HG02840 (cell line): ENCODE data around the gene KLK10.

Experiments used
- ATAC-seq: cut with Tn5 transposase; IDR thresholded peaks from one replicate; pipeline ENCODE4 v1.9.1; 2021; ENCODE audit warnings: mild to moderate bottlenecking, moderate library complexity, moderate number of reproducible peaks; ENCODE audit not compliant: unreplicated experiment, low FRiP score

Gene KLK10

DNA sequence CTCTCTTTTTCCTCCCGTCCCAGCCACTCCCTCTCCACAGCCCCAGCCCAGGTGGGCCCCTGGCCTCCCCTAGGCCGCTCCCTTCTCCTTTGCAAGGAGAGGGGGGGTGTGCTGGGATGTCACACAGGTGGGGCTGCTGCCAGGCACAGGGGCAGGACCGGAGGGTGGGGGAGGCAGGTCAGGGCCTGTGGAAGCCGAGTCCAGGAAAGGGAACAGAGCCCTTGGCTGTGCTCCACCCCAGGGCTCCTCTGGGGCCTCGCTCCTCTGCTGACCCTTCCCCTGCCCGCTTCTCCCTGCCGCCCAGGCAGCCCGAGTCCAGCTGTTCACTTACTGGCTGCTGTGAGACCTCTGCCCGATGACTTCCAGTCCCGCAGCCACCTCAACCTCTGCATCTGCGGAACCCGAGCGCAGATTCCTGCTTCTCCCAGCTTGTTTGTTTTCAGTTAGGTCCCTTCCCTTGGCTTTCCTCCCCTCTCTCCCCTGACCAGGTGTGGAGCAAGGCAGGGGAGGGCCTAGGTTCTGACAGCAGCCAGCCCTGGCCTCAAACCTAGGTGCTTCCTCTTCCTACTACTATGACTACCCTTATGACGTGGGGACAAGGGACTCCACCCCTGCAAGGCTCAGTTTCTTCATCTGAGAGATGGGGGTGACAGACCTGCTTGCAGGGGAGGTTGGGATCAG is 7.8 kb upstream of the KLK10 start:
- no peak for ATAC-seq

DNA sequence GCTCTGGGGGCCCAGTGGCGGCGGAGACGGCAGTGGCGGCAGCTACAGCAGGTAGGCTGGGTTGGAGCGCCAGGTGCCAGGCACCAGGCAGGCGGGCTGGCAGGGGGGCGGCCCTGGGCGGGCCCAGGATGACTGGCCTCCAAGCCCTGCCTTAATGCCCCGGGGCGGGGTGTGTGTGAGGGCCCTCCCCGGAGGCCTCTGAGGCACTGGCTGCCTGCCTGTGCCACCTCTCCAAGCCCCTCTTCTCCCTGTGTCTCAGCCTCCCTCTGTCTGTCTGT is 7.0 kb upstream of the KLK10 start, which contains the start of gene KLK11:
KLK11 (minus strand) TSS at position 63 of the 278 bp plus-strand sequence. CDS start 985 bp downstream, outside the sequence.
- ATAC-seq, result no peak

DNA sequence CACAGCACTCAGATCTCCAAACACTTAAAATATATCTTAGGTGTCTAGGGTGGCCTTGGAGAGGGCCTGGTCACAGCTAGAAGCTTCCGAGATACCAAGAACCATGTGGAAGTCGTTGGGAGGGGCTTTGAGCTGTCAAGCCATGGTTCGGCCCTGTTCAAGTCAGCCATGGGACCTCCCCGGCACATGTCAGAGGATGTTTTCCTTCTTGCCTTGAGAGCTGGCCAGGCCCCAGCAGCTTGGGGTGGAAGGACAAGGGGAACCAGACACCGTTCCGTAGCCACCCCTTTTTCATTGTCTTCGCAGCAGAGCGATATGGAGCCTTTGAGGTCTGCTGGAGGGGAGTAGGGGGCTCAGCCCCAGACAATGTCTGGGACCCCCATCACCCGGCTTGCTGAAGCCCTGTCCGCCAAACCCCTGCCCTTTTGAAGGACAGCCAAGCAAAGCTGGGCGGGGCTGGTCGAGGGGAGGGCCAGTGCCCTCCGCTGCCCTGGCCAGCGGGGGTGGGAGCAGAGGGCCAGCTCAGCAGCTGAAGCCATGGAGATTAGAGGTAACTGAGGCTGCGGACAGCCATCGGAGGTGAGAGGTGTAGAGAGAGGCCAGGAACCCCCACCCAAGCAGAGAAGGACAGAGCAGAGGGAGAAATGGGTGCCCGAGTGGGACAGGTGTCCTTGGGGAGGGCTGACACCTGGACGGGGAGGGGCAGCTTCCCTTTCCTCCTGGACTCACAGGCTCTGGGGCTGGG is 6.5 kb upstream of the KLK10 start:
- no peak for ATAC-seq

DNA sequence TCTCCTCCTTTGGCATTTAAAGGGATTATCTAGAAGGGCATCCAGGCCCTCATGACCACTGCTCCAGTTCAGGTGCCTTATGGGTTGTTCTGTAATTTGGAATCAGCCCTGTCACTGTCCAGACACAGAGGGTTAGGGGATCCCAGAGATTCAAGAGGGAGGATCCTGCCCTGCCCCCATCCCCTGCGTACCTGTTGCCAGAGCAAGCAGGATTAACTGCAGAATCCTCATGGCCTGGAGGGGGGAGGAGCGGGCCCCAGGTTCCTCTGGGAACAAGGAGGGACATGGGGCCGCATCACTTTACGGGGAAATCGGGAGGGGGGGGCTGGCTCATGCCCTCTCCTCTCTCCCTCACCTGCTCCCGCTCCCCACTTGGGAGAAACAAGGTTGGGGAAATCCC is 5.9 kb upstream of the KLK10 start:
- ATAC-seq, result no peak

DNA sequence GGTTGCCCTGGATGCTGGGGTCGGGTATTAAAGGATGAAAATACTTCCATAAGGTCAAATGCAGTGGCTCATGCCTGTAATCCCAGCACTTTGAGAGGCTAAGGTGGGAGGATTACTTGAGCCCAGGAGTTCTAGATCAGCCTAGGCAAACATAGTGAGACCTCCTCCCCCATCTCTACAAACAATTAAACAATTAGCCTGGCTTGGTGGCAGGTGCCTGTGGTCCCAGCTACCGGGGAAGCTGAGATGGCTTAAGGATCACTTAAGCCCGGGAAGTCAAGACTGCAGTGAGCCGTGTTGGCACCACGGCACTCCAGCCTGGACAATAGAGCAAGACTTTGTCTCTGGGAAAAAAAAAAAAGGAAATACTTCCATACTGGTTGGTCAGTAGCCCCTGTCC is 5.4 kb upstream of the KLK10 start:
- ATAC-seq, result no peak

DNA sequence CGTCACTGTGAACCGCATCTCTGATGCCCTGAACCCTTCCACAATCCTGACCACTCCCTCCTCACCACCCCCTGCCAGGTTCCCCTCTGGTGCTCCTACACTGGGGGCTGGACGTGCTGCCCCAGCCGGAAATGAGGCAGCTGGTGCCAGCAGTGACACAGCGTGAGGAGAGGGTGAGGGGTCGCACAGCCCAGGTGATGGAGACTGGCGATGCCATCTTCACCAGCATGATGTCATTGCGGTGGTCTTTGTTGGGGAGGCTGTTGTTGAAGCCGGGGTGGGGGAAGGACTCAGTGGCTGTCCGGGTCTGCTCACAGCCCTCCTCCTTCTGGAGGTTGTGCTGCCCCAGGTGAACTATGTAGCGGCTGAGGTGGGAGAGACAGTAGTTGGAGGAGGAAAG is 4.4 kb upstream of the KLK10 start:
- ATAC-seq, result no peak

DNA sequence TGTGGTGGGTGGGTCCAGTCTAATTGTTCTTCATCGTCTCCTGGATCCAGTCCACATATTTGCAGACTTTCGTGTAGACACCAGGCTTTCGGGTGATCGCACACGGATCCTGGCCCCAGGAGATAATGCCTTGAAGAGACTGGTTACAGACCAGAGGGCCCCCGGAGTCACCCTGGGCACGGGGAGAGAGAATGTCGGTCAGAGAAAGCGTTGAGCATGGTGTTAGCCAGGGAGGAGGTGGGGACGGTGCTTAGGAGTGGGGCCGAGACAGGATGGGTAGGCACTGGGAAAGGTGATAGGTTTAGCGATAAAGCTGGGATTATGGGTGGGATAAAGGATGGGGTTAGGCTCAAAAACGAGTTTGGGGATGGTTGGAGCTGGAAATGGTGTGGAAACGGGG is 3.0 kb upstream of the KLK10 start:
- no peak for ATAC-seq

DNA sequence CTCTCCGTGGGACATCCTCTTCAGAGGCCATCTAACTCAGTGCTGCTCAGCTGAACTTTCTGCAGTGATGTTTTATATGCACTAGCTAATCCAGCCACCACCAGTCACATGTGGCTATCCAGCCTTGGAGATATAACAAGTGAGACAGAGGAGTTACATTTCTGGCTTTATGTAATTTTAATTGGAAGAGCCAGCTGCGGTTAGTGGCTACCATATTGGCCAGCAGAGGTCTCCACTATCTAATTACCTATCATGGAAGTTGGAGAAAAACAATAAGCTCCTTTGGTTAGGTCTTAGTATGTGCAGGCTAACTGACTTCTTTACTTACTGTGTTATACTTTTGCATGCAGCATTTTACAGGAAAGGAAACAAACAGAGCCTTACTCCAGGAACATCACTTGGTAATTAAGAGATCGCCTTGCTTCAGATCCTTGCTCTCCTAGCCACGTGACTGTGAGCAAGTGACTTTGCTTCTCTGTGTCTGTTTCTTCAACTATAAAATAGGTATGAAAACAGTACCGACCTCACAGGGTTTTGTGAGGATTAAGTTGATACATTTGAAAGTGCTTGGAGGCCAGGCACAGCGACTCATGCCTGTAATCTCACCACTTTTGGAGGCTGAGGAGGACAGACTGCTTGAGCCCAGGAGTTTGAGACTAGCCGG is 1.6 kb upstream of the KLK10 start:
- no peak for ATAC-seq

DNA sequence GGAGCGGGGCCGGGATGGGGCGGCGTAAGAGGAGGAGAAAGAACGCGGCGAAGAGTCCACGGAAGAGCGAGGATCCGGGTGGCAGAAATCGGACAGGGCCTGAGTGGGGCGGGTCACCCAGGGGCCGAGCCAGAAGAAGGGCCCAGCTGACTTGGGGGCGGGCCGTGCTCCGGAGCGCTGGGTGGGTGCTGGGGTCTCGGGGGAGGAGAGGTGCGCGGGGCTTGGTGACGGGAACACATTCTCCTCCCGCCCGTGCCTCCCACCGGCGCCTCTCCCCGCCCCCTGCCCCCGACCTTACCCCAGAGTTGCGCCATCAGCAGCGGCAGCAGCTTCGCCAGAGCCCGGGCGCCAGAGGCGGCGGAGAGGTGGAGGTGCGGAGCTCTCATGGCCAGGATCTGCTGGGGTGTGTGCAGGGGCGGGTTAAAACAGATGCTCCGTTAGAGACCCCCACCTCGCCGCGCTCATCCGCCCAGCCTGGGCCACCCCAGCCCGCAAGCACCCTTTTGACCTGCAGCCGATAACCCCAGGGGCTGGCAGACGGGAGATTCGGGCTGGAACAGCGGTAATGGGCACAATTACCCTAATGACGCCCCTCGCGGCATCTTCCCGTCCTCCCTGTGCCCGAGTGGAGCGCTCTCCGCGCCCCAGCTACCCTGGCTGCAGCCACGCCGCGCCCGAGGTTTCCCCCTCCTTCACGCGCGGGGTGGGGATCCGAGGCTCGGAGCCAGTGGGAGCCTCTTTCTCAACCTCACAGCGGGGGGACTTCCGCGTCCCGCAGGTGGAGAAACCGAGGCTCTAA is 565 bp downstream of the KLK10 start:
- no peak for ATAC-seq

DNA sequence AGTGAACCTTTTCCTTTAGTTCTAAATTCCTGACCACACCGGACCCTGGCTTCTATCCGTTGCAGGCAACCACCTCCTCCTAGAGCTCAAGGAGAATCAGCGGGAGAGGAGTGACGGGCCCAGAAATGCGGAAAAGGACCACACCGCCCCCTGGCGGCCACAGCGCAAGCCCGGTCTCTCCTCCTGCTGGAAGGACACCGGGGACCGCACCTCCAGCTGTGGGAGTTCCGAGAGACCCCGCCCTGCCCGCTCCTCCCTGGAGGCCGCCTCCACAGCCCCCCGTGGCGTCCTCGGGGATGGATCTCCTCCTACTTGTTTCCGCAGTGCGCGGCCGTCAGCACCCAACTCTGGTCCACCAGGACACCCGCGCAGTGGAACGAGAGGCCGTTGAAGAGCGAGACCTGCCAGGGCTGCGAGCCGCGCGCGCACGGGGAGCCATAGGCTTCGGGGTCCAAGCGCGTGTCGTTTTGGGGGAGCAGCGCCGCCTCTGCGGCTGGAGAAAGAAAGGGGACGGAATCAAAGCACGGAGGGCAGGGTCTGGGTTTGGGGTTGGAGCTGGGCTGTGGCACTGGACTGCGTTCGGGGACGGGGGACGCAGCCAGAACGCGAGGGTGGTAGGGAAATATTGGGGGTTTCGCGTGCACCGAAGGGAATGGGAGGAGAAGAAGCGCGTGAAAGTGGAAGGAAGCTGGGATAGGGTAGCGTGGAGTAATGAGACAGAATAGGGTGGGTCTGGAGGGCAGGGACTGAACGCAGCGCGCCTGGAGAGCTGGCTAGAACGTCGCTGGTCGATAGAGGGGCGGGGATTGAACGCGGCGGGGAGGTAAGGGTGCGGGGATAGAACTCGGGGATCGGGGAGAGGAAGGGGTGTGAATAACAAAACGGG is 2.5 kb downstream of the KLK10 start:
- ATAC-seq, result no peak

DNA sequence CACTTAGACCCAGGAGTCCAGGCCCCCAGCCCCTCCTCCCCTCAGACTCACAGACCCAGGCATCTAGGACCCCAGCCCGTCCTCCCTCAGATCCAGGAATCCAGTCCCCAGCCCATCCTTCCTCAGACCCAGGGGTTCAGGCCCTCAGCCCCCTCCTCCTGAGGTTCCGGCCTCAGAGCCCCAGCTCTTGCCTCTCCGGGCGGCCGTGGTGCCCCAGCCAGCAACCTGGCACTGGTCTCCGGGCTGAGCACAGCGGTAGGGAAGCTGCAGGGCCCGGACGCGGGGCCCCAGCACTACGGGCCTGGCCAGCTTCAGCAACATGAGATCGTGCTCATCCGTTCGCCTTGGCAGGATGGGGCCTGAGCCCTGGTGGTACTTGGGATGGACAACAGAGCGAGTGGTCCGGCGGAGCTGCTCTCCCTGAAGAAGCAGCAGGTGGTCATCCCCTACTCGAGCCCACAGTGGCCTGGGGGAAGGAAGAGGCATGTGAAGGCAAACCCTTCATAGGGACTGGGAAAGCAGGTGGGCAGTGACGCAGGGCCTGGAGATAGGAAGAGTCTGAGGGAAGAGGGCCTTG is 3.7 kb downstream of the KLK10 start:
- ATAC-seq, result no peak

DNA sequence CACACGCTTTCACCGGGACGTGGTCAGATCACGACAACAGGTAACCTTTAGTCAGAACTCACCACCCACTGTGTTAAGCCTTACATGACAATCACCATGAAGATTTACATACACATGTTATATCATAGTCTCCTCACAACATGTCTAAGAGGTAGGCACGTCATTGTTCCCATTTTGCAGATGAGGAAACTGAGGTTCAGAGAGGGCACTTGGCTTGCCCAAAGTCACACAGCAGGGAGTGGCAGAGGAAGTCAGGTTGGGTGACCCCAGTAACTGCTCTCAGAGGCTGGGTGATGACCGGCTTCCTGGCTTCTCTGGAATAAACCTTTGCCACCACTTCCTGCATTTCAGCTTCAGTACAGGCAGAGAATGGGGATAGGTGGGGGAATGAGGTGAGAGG is 5.3 kb downstream of the KLK10 start:
- ATAC-seq, result no peak

DNA sequence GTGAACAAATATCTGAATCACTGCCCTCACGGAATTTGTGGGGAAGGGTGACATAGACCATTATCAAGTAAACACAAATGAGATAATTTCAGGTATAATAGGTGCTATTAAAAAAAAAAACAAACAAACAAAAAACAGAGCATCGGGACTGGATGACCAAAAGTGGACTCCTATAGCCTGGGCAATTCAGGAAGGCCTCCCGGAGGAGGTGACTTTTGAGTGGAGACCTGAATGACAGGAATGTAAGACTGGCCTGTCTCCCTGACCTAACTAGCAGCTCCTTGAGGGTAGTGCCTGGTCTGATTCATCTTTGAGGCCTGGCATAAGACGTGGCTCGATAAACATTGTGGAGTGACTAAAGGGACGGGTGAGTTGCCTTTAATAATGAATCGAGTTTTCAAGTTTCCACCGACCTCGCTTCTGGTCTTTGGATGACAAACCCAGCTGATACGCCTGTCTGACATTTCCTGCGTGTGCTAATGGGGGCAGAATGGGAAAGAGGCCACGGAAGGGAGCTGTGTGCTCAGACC is 6.8 kb downstream of the KLK10 start:
- ATAC-seq, result no peak

DNA sequence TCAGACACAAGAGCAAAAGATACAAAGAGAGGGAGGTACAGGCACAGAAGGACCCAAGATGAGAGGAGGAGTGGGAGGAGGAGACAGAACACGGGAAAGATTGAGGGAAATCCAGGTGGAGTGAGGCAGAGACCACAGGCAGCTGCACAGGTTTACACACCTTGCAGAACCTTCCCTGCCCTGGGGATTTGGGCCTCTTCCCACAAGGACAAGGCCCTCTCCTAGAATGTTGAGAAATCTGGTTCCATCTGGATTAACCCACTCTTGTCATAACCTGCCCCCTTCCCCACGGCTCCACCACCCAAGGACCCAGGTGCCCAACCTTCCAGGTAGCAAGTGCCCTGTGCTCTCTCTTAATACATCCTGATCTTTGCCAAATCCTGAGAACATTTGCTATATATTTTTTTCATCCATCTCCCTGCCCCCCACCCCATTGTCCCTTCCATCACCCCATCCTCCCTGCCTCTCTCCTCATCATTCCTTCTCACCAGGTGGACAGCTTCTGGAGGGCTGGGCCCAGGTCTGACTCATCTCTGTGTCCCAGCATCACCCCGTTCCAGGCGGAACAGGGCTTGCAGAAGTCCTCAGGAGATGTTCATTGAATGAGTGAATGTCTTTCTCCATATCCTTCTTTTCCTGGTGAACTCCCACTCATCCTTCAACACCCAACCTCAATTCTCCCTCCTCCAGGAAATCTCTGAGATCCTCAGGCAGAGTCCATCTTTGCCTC is 9.3 kb downstream of the KLK10 start:
- ATAC-seq, result no peak

DNA sequence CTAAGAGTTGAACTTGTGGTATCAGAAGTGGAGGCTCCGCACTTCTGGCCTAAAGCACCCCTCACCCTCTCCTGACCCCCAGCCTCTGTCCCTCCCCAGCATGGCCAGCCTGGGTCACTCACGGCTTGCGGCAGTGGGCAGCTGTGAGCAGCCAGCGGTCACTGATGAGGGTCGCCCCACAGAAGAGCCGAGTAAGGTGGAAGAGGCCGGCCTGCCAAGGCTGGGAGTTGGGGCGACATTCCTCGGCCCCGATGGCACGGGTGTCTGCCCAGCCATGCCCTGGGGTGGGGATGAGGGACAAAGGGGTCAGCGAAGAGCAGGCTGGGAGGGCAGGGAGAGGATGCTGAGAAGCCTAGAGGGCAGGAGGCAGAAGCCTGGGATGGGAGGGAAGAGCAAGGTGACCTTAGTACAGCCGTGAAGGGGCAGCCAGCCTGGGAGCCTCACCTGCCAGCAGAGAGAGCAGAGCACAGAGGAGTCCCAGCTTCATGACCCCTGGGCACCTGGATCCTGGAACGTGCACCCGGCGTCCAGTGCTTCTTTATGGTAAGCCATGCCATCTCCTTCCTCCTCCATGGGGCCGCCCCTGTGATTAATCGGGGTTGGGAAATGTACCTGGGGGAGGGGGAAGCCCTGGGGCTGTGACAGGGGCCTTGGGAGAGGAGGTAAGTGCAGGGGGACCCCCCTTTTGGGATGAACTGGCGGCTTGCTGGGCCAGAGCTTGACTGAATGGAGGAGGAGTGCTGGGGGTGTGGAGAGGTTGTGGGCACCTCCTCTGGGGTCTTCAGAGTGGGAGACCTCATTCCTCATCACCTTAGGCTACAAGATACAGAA is 10.2 kb downstream of the KLK10 start:
- ATAC-seq, result no peak

DNA sequence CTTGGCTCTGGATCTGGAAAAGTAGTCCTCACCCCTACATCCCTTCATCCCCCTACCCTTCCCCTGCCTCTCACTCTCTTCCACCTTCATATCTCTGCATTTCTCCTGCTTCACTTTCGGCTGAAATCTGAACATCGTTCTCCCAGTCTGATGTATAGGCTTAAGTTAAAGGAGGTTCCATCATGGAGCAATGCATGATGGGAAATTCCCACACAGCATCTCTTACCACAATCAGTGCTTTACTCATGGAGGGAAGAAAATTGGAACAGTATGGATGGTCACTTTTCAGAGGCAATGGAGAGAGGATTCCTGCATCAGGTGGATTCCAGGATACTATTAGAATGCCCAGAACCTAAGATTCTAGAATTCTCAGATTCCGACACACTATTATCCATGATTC is 12.0 kb downstream of the KLK10 start:
- ATAC-seq, result no peak

DNA sequence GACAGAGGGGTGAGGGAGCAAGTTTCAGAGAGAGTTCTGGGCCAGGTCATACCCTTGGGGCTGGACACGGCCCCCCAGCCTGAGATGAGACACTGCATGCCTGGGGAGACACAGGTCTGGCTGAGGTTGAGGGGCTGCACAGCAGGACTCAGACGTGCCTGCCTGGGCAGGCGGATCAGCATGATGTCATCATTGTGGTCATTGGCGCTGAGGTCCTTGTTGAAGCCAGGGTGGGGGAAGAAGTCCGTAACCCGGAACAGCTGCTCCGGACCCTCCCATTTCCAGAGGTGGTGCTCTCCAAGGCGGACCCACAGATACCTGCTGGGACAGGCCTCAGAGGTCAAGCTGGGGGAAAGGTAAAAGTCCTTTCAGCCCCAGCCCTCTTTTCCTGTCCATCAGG is 13.1 kb downstream of the KLK10 start:
- ATAC-seq, result no peak

DNA sequence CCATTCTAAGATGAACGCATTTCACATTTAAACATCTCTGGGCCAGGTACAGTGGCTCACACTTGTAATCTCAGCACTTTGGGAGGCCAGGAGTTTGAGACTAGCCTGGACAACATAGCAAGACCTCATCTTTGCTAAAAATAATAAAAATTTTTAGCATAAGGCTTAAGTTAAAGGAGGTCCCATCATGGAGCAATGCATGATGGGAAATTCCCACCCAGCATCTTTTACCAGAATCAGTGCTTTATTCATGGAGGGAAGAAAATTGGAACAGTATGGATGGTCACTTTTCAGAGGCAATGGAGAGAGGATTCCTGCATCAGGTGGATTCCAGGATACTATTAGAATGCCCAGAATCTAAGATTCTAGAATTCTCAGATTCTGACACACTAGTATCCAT is 14.3 kb downstream of the KLK10 start:
- no peak for ATAC-seq
